ENCODE measurements around the gene SENP2.
"Not testable (repeated sequence)": the region's sequence is repeated elsewhere in the genome, so short reads cannot be mapped to it uniquely, and the experiment has no call there.

Gene SENP2

DNA sequence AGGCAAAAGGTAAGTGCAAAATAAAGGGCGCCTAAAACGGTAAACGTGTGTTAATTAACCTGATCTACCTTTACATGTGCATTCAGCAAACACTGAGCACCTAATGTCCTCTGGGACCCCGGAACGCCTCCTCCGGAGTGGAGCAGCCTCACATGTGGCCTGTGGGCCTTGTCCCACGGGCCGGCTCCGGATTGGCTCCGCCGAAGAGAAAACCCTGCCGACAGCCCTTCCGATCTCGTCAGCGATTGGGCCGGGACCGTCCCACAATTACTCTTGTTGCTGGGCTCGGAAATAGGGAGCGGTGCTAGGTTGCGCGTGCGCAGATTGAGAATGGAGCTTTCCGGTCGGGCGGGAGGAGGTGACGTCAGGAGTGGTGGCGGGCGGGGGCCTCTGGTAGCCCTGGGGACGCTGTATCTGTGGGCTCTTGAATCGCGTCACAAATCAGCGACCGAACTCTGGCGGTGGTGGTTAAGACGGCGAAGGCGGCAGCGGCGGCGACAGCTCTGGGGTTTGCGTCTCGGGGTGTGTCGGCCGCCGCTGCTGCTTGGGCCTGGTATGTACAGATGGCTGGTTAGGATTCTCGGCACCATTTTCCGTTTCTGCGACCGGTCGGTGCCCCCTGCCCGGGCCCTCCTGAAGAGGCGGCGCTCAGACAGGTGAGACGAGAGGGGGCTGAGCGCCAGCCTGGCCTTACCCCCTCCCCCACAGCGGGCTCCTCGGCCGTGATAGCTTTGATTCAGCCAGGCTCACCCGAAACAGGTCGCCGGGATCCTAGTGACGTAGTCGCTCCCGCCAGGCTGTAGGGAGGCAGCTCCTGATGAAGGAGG is at the start of gene SENP2:
Gene SENP2, plus strand, starts transcription at position 437 of the 827 bp plus-strand sequence. Its CDS starts 119 bp downstream, at position 556.
- DNase-seq (ENCODE audit: low spot score) = peak; percentile 99

DNA sequence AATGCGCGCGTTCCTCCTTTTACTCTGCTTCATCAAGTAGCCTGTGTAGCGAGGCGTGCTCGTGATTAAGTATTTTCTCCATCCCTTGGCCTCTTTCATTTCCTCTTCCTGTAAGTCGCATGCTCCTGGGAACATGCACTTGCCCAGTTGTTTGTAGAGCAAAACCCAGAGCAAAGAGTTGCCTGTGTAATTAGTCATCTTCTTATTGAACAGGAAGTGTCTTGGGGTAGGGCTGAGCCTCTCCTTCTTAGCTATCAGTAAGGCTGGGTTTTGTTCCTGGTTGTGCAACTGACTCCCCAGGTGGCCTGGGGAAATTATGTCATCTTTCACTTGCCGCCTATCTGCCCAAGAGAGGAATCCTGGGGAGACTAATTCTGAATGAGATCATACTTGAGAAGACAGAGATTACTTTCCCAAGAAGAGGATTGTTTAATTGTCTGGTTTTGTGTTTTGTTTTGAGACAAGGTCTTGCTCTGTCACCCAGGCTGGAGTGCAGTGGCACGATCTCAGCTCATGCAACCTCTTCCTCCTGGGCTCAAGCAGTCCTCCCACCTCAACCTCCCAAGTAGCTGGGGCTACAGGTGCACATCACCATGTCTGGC is 48.6 kb upstream of the SENP2 start:
- DNase-seq (ENCODE audit: low spot score) = peak; percentile 28

DNA sequence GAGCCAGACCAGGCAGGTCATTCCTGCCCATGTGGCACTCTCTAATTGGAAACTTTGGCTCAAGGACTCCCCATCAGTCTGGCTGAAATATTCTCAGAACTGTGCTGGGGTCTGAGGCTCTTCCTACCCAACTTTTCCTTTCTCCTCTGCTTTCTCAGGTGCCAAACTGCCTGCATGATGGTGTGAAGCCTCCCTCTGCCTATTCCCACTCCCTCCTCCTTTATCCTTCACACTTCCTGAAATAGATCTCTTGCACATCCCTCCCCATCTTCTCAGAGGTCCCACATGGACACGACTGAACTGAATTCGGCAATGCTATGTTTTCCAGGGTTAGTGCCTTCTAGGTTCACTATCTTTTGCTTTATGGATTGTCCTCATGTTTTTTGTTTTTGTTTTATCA is 46.2 kb upstream of the SENP2 start:
- no peak for DNase-seq (ENCODE audit: low spot score)

DNA sequence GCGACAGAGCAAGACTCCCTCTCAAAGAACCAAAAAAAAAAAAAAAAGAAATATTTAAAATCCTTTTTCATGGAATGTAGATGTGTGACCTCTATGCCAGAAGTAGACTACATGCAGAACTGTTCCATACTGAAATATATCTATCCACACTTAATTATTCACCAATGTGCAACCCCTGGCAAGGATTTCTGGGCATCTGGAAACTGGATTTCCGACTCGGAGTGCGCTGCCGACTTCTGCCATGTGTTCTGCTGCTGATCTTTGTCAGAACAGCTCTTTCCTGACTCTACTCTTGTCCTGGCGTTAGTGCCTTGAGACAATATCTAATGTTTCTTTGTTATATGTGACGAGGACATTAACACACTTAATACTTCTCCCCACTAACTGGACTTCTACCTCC is 45.4 kb upstream of the SENP2 start:
- no peak for DNase-seq (ENCODE audit: low spot score)

DNA sequence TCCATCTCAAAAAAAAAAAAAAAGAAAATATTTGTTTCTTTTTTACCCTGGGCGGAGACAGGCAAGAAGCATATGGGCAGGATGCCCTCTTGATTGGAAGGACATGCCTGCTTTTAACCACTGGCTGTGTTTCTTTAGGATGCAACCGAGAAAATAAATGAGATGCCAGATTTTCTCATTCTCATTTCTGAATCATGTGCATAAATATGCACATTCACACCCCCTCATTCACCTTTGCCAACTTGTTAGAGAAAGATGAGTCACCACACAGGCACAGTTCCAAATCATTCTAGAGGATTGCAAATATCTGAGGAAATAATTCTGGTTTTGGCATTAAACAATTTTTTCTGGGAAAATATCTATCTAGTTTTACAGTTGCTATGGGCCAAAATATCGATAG is 37.0 kb upstream of the SENP2 start:
- peak; percentile 97 for DNase-seq (ENCODE audit: low spot score)

DNA sequence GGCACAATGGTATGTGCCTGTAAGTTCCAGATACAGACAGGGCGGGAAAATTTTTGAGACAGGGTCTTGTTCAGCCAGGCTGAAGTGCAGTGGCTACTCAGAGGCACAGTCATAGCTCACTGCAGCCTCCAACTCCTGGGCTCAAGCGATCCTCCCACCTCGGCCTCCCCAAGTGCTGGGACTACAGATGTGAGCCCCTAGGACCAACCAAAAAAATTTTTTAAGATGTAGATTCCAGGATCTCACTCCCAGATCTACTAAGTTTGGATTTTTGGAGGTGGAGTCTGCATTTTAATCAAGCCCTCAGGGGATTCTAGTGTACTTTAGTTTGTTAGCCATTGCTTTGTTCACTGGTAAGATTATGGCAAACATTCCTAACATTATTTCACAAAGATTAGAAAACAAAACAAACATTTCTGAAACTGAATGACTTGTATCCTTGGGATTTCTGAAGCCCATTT is 36.4 kb upstream of the SENP2 start:
- DNase-seq (ENCODE audit: low spot score) = no peak

DNA sequence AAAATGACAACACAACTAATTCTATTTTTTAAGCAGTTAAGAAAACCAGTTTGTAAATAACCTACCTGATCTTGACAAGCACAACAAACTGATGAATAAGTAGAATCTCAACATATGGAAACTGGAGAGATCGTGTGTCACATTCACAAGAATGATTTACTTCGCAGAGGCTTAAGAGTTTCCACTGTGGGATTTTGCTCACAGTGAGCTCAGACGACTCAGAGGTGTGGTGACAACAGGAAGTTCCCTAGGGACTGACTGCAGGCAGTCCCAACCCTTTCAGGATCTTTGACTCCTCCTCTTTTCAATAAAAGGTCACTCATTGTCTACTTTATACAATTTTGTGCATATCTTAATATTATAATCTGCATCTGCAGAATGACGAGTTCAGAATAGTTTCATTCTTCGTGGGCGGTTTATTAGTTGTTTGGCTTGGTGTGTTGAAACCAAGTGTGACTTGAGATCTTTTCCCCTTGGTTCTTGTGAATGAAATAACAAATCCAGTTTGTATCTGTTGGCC is 33.7 kb upstream of the SENP2 start, which contains the start of gene LIPH:
Gene LIPH, minus strand, starts transcription at position 231 of the 520 bp plus-strand sequence. Its CDS starts 117 bp downstream, at position 114.
- peak; percentile 15 for DNase-seq (ENCODE audit: low spot score)

DNA sequence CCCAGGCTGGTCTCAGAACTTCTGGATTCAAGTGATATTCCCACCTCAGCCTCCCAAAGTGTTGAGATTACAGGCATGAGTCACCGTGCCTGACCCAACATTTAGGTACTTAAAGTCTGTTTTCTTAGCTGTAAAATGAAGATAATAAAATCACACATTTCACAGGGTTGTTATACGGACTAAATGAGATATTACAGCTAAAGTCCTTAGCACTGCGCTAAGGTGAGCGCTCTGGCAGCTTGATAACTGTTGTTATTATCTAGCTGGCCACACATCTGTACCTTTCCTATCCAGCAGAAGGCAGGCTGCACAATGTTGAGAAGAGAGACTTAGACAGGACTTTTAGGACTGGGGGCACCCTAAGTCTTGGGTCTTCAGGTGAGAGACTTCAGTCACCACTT is 31.0 kb upstream of the SENP2 start:
- DNase-seq (ENCODE audit: low spot score) = no peak

DNA sequence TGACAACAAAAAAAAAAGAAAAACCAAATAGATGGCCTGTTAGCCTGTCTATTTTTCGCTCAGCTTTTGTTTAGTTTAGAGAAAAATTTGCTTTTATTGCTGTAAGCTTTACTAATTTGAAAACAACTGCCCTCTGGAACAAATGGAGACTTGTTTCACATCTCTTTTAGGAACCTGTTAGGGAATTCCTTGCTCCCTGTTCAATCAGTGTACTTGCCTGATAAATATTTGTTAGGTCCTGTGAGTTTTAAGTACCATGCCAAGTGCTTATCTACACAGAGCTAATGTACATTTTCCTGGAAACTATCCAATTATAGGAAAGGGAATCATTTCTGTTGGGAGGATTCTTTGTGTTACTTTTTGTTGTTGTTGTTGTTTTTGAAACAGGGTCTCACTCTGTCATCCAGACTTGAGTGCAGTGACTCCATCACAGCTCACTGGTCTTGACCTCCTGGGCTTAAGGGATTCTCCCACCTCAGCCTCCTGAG is 30.2 kb upstream of the SENP2 start:
- DNase-seq (ENCODE audit: low spot score) = no peak

DNA sequence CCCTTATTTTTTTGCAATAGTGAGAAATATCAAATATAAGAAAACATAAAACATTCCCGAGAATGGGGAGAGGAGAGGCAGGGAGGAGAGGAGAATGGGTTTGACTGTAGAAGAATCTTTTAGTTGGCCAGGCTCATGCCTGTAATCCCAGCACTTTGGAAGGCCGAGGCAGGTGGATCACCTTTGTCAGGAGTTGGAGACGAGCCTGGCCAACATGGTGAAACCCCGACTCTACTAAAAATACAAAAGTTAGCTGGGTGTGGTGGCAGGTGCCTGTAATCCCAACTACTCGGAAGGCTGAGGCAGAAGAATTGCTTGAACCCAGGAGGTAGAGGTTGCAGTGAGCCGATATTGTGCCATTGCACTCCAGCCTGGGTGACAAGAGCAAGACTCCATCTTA is 29.5 kb upstream of the SENP2 start:
- not testable (repeated sequence) for DNase-seq (ENCODE audit: low spot score)

DNA sequence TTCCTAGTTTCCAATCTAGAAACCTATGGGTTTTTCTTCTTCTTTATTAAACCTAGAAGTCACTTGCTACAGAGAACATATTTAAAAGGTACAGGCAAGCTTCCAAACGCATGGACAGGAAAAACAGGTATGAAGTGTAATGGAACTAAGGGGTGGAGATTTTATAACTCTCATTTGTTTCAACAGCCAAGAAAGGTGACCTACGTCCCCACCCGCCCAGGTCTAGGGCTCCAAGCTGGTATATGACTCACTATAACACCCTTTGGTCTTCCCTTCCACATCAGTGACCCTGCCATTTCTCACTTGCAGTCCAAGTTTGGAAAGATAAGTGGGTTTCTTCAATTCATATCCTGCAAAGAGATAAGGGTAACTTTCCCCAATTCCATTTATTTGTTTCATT is 27.7 kb upstream of the SENP2 start:
- DNase-seq (ENCODE audit: low spot score) = no peak

DNA sequence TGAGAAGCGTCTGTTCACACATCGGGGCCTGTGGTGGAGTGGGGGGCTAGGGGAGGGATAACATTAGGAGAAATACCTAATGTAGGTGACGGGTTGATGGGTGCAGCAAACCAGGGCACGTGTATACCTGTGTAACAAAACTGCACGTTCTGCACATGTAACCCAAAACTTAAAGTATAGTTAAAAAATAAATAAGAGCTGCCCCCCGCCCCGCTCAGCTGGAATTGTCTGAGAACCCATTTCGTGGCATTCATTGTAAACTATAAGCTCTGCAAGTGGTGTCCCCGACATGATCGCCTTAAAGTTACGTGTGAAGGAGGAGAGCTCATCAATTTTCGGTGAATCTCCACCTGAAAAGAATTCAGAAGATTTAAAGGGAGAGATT is 26.4 kb upstream of the SENP2 start:
- no peak for DNase-seq (ENCODE audit: low spot score)

DNA sequence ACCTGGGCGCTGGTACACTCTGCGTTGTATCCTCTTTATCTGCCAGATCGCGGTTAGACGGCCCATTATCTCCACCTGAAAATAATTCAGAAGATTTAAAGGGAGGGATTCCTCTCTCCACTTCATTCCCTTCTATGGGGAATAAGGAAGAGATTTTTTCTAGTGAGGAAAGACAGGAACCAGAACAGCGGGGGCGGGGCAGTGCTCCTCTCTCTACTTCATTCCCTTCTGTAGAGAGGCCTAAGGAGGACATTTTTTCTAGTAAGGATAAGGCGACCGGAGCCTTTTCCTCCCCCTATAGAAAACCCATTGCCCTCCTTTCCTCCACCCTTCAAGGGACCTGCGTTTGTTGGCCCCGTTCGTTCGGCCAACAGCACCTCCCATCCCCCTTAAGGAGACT is 25.4 kb upstream of the SENP2 start:
- no peak for DNase-seq (ENCODE audit: low spot score)

DNA sequence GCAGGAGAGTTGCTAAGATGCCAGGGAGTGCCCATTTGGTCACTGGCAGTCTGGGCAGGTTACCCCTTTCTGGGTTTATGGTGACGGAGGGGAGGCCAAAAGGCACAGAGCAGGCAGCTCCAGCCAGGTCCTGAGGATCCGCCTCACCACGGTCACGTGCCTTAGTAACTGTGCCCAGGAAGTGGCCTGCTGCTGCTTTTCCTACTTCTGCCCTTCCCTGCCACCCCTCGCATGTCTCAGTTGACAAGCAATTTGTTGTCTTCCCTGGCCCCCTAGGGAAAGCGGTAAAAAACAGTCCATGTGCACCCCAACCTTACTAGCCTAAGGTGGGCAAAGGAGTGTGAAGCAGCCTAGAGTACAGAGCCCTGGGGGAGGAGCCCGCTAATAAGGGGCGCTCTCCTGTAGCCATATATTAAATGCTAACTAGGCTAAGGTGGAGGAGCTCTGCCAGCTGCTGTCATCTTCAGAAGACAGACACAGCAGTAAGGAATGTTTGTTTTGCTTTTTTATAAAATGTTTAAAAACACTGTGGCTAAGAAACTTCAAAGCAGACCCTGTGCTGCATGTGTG is 24.6 kb upstream of the SENP2 start:
- no peak for DNase-seq (ENCODE audit: low spot score)

DNA sequence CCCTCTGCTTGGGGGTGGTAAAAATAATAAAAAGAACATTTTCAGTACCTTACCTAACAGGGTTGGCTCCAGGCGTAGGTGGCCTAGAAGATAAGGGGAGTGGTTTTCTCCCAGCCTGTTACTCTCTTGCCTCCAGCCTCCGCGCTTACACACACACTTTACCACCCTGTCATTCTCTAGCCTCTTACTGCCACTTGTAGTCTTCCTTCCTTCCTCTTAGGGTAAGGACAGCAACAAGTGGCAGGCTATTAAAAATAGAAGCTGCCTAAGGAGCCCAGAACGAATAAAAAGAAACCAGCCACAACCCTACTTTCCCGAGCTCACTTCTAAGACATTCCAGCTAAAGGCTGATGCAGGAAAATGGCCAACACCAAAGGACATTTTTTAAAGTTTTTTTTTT is 24.1 kb upstream of the SENP2 start:
- DNase-seq (ENCODE audit: low spot score) = no peak

DNA sequence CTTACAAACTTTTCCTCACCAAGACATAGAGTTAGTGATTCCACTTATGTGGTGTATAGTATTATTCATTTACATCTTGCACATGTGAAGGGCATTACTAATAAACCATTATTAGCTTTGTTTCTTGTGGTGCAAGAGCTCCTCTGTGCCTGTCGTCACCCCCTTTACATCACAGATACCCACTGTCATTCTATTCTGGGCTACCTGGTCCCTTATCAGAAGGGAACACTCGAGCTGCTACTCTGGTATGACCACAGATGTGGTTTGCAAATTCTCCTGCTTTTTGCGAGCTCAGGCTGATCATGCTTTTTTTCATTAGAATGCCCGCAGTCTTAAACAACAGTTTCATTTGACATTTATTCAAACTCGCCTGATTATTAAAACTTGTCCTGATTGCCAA is 13.9 kb upstream of the SENP2 start:
- DNase-seq (ENCODE audit: low spot score) = no peak

DNA sequence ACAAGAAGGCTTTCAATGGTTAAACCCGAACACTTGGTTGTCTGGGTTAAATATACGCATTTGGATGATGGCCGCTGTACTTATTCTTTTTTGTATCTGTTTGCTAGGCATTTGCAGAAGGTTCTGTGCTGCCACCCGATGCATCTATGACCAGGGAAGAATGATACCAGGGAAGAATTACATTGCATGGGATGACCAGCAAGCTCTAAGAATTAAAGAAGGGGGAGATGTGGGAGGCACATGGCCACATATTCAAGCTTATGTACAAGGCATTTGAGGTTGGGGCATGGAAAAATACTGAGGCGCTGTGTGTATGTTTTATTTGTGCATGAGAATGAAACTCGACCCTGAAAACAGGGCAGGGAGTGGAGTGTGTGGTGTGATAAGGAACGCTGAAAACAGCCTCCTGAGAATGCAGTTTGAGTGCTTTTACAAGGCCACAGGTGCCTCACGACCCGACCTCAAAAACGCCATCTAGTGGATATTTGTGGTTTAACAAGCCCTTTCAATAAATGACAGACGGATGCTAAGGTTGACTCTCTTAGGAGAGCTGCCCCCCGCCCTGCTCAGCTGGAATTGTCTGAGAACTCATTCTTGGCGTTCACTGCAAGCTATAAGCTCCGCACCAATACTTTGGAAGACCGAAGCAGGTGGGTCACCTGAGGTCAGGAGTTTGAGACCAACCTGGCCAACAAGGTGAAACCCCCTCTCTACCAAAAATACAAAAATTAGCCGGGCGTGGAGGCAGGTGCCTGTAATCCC is 10.8 kb upstream of the SENP2 start:
- peak; percentile 33 for DNase-seq (ENCODE audit: low spot score)

DNA sequence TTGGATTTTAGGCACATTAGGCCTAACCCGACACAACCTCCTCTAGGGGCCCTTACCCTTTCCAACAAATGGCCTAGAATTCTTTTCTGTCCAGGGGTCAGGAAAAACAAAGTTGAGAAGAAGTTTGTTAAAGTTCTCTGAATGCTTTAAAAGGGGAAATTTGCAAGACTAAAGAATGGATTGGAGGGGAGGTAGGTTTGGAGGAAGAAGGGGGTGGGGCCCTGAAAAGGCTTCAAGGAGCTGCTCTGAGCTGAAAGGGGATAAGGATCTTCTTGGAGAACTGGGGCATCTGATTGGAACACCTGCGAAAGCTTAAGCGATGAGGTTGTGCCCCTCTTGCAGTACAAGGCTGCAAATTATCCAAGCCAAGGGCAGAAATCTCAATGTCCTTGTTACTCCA is 3.9 kb upstream of the SENP2 start:
- DNase-seq (ENCODE audit: low spot score) = no peak

DNA sequence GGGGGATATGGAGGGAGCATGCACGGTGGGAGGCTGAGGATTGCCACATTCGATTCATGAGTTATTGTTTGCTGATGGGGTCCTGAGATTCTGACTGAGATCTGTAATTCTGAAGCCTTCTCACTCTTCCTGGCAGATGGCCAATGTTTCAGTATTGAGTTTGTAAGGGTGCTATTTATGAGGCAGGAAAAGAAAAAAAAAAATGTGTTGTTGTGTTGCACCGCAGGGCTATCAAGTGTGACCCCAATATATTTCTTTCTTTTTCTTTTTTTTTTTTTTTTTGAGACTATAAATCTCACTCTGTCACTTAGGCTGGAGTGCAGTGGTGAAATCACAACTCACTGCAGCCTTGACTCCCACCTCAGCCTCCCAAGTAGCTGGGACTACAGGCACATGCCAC is 3.2 kb upstream of the SENP2 start:
- no peak for DNase-seq (ENCODE audit: low spot score)

DNA sequence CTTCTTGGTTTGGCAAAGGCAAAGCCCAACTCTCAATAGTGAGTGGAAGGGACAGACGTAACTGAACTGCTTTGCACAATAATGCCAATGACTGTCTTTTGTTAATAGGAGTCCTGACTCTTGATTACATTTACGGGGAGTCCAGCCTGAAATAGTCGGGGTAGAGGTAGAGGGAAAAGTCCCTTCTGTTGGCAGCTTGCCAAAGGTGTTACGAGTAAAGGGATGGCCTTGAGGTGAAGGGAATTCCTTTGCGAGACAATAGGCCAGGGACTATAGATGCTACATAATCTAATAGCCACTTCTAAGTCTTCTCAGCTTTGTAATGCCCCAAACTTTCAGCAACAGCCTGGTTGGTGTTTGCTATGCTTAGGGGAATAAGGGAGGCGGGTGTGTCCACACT is 2.2 kb upstream of the SENP2 start:
- no peak for DNase-seq (ENCODE audit: low spot score)

DNA sequence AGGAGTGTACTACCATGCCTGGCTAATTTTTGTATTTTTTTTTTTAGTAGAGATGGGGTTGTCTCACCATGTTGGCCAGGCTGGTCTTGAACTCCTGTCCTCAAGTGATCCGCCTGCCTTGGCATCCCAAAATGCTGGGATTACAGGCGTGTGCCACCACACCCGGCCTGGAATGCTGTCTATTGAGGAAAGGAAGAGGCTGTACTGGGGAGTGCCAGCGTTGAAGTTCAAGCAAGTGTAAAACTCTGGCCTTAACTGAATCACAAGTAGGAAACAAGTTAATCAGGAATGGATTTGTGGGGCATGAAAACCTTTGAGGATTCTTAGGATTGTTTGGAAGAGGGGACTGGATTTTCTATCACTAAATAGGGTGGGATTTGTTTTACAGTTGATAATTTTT is 1.4 kb upstream of the SENP2 start:
- no peak for DNase-seq (ENCODE audit: low spot score)

DNA sequence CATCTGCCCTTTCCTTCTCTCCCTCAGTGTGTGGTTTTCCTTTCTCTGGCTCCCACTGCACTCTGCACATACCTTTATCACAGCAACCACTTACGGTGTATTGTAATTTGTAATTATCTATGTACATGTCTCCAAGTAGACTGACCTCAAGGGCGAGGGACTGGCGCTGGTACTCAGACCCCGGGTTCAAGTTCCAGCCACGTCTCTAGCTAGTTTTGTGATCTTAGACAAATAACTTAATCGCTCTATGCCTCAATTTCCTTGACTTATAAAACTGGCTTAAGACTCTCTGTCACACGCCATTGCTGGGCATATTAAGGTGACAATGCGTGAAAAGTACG is 607 bp upstream of the SENP2 start:
- no peak for DNase-seq (ENCODE audit: low spot score)

All from AG08395 (cell line).